ENCODE data around the gene CASQ2. TPM values are rescaled to one million over a fixed set of nuclear protein-coding genes. Genes with fewer than 3 reads are reported as not detected.

Gene CASQ2
- total and polyA plus RNA-seq, 7 experiments from 2014 or later: not detected

GRCh38 chr1:115796036-115796435 lies 27.5 kb upstream of the CASQ2 start:
- no peaks in the 10 kb centered on the region for H3K36me3 Mint-ChIP-seq
- Histone ChIP-seq H3K27me3 (ENCODE audit: control insufficient read depth in 2 of 2, insufficient read depth in 2 of 2, low read length in 2 of 2) (peaks cover 0 to 4% of the 10 kb centered on the region in 2 donors), H3K9me3 (ENCODE audit: control insufficient read depth in 2 of 3, low read length in 3 of 3) (no peaks in the 10 kb centered on the region), H3K4me1 (ENCODE audit: control insufficient read depth in 2 of 2, insufficient read depth in 2 of 2, low read length in 2 of 2) (no peaks in the 10 kb centered on the region), H3K36me3 (ENCODE audit: control insufficient read depth in 2 of 3, insufficient read depth in 3 of 3, low read length in 3 of 3) (no peaks in the 10 kb centered on the region), H3K27ac (ENCODE audit: low read depth, low read length) (no peak overlapping the region), H3K4me3 (ENCODE audit: low read length) (no peak overlapping the region)
- POLR2A ChIA-PET: no interaction called here
- no peak overlapping the region for H3K4me3 Mint-ChIP-seq
- H3K9me3 Mint-ChIP-seq: peaks cover 0 to 2% (median 0%) of the 10 kb centered on the region in 11 donors
- H3K4me1 Mint-ChIP-seq: no peaks in the 10 kb centered on the region
- intact Hi-C loops (cut with micrococcal nuclease): no loop called here
- no peak overlapping the region for H3K27ac Mint-ChIP-seq
- ATAC-seq: no peak
- no peak for DNase-seq
- CTCF ChIA-PET: no interaction called here
- H3K27me3 Mint-ChIP-seq: peaks cover 25 to 51% (median 37%) of the 10 kb centered on the region in 5 donors

DNA sequence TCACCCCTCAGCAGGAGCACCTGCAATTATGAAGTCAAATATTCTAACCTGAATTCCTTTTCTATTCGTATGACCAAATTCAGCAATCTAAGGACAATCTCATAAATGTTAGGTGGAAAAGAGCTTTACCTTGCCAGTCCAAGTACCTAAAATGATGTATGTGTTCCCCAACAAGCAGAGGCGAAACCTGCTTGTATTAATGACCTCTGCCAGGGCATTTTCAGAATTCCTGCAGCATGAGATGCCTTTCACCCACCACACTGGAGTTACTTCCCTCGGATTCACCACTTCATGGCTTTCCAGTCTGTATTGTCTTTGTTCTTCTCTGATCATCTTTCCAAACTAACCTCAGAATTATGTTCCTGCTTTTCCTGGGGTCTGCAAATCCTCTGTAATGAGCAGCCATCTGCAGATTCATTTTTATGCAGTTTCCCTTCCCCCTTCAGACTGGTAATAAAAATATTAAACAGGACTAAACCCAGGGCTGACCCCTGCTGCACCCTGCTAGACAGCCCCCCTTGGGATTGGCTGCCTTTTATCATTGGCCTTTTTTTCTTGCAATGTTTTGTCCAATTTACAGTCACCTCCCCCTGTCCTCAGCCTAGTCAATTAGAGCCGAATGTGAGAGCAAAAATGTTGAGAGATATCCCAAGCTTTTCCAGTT lies 26.6 kb upstream of the CASQ2 start:
- CTCF ChIA-PET: no interaction called here
- ATAC-seq (no peak), DNase-seq (no peak)
- no peaks in the 10 kb centered on the region for H3K4me1 Mint-ChIP-seq
- intact Hi-C loops (cut with micrococcal nuclease): no loop called here
- POLR2A ChIA-PET: no interaction called here
- Histone ChIP-seq H3K4me1 (ENCODE audit: control insufficient read depth in 2 of 2, insufficient read depth in 2 of 2, low read length in 2 of 2) (no peaks in the 10 kb centered on the region), H3K36me3 (ENCODE audit: control insufficient read depth in 2 of 3, insufficient read depth in 3 of 3, low read length in 3 of 3) (no peaks in the 10 kb centered on the region), H3K9me3 (ENCODE audit: control insufficient read depth in 2 of 3, low read length in 3 of 3) (no peaks in the 10 kb centered on the region), H3K27me3 (ENCODE audit: control insufficient read depth in 2 of 2, insufficient read depth in 2 of 2, low read length in 2 of 2) (peaks cover 0 to 4% of the 10 kb centered on the region in 2 donors), H3K4me3 (ENCODE audit: low read length) (no peak overlapping the region), H3K27ac (ENCODE audit: low read depth, low read length) (no peak overlapping the region)
- H3K4me3 Mint-ChIP-seq: no peak overlapping the region
- no peaks in the 10 kb centered on the region for H3K36me3 Mint-ChIP-seq
- no peak overlapping the region for H3K27ac Mint-ChIP-seq
- peaks cover 26 to 54% (median 42%) of the 10 kb centered on the region in 5 donors for H3K27me3 Mint-ChIP-seq
- peaks cover 0 to 2% (median 0%) of the 10 kb centered on the region in 11 donors for H3K9me3 Mint-ChIP-seq

- ATAC-seq (no peak), DNase-seq (no peak)
- peaks cover 0 to 4% of the 10 kb centered on the region in 2 donors for H3K27me3 ChIP-seq (ENCODE audit: control insufficient read depth in 2 of 2, insufficient read depth in 2 of 2, low read length in 2 of 2)
- ChIA-PET CTCF (no interaction called here), POLR2A (no interaction called here)
- no peak overlapping the region for H3K4me3 ChIP-seq (ENCODE audit: low read length)
- no peaks in the 10 kb centered on the region for H3K4me1 ChIP-seq (ENCODE audit: control insufficient read depth in 2 of 2, insufficient read depth in 2 of 2, low read length in 2 of 2)
- intact Hi-C loops (cut with micrococcal nuclease): no loop called here
- no peaks in the 10 kb centered on the region for H3K36me3 ChIP-seq (ENCODE audit: control insufficient read depth in 2 of 3, insufficient read depth in 3 of 3, low read length in 3 of 3)
- no peaks in the 10 kb centered on the region for H3K9me3 ChIP-seq (ENCODE audit: control insufficient read depth in 2 of 3, low read length in 3 of 3)
- H3K4me3 Mint-ChIP-seq: no peak overlapping the region
- peaks cover 23 to 48% (median 40%) of the 10 kb centered on the region in 5 donors for H3K27me3 Mint-ChIP-seq
- no peaks in the 10 kb centered on the region for H3K9me3 Mint-ChIP-seq
- H3K36me3 Mint-ChIP-seq: no peaks in the 10 kb centered on the region
- no peaks in the 10 kb centered on the region for H3K4me1 Mint-ChIP-seq
- H3K27ac ChIP-seq (ENCODE audit: low read depth, low read length): no peak overlapping the region
- no peak overlapping the region for H3K27ac Mint-ChIP-seq
These were observed 24.6 kb upstream of the CASQ2 start for GRCh38 chr1:115793162-115793561.

GRCh38 chr1:115791816-115792215 lies 23.3 kb upstream of the CASQ2 start:
- Histone ChIP-seq H3K36me3 (ENCODE audit: control insufficient read depth in 2 of 3, insufficient read depth in 3 of 3, low read length in 3 of 3) (no peaks in the 10 kb centered on the region), H3K9me3 (ENCODE audit: control insufficient read depth in 2 of 3, low read length in 3 of 3) (no peaks in the 10 kb centered on the region), H3K27ac (ENCODE audit: low read depth, low read length) (no peak overlapping the region), H3K4me3 (ENCODE audit: low read length) (no peak overlapping the region), H3K27me3 (ENCODE audit: control insufficient read depth in 2 of 2, insufficient read depth in 2 of 2, low read length in 2 of 2) (peaks cover 0 to 4% of the 10 kb centered on the region in 2 donors), H3K4me1 (ENCODE audit: control insufficient read depth in 2 of 2, insufficient read depth in 2 of 2, low read length in 2 of 2) (no peaks in the 10 kb centered on the region)
- no peaks in the 10 kb centered on the region for H3K4me1 Mint-ChIP-seq
- no peak for ATAC-seq
- ChIA-PET POLR2A (no interaction called here), CTCF (no interaction called here)
- no peak overlapping the region for H3K27ac Mint-ChIP-seq
- no peaks in the 10 kb centered on the region for H3K36me3 Mint-ChIP-seq
- peaks cover 25 to 43% (median 39%) of the 10 kb centered on the region in 5 donors for H3K27me3 Mint-ChIP-seq
- peaks cover 0 to 8% (median 0%) of the 10 kb centered on the region in 11 donors for H3K9me3 Mint-ChIP-seq
- intact Hi-C loops (cut with micrococcal nuclease): no loop called here
- DNase-seq: no peak
- H3K4me3 Mint-ChIP-seq: no peak overlapping the region

GRCh38 chr1:115790846-115791245 lies 22.3 kb upstream of the CASQ2 start:
- intact Hi-C loops (cut with micrococcal nuclease): no loop called here
- POLR2A ChIA-PET: no interaction called here
- H3K36me3 Mint-ChIP-seq: no peaks in the 10 kb centered on the region
- CTCF ChIA-PET: no interaction called here
- ATAC-seq: no peak
- no peak overlapping the region for H3K27ac Mint-ChIP-seq
- peaks cover 27 to 45% (median 35%) of the 10 kb centered on the region in 5 donors for H3K27me3 Mint-ChIP-seq
- H3K9me3 Mint-ChIP-seq: peaks cover 0 to 11% (median 0%) of the 10 kb centered on the region in 11 donors
- H3K4me1 ChIP-seq (ENCODE audit: control insufficient read depth in 2 of 2, insufficient read depth in 2 of 2, low read length in 2 of 2): no peaks in the 10 kb centered on the region
- no peak for DNase-seq
- H3K4me3 Mint-ChIP-seq: no peak overlapping the region
- H3K27me3 ChIP-seq (ENCODE audit: control insufficient read depth in 2 of 2, insufficient read depth in 2 of 2, low read length in 2 of 2): no peaks in the 10 kb centered on the region
- no peaks in the 10 kb centered on the region for H3K36me3 ChIP-seq (ENCODE audit: control insufficient read depth in 2 of 3, insufficient read depth in 3 of 3, low read length in 3 of 3)
- no peaks in the 10 kb centered on the region for H3K9me3 ChIP-seq (ENCODE audit: control insufficient read depth in 2 of 3, low read length in 3 of 3)
- H3K4me3 ChIP-seq (ENCODE audit: low read length): no peak overlapping the region
- H3K27ac ChIP-seq (ENCODE audit: low read depth, low read length): no peak overlapping the region
- H3K4me1 Mint-ChIP-seq: no peaks in the 10 kb centered on the region

- no peak overlapping the region for H3K27ac Mint-ChIP-seq
- no peaks in the 10 kb centered on the region for H3K4me1 ChIP-seq (ENCODE audit: control insufficient read depth in 2 of 2, insufficient read depth in 2 of 2, low read length in 2 of 2)
- H3K9me3 ChIP-seq (ENCODE audit: control insufficient read depth in 2 of 3, low read length in 3 of 3): no peaks in the 10 kb centered on the region
- ChIA-PET CTCF (interaction anchor here (0.6 kb wide), 2 partner anchors 47 to 170 kb away, joined by 3 read pairs; no protein-coding TSS in a partner anchor), POLR2A (no interaction called here)
- no peaks in the 10 kb centered on the region for H3K36me3 Mint-ChIP-seq
- peaks cover 0 to 11% (median 0%) of the 10 kb centered on the region in 11 donors for H3K9me3 Mint-ChIP-seq
- ATAC-seq (no peak), DNase-seq (no peak)
- no peaks in the 10 kb centered on the region for H3K4me1 Mint-ChIP-seq
- no peaks in the 10 kb centered on the region for H3K27me3 ChIP-seq (ENCODE audit: control insufficient read depth in 2 of 2, insufficient read depth in 2 of 2, low read length in 2 of 2)
- no peak overlapping the region for H3K27ac ChIP-seq (ENCODE audit: low read depth, low read length)
- H3K4me3 ChIP-seq (ENCODE audit: low read length): no peak overlapping the region
- H3K36me3 ChIP-seq (ENCODE audit: control insufficient read depth in 2 of 3, insufficient read depth in 3 of 3, low read length in 3 of 3): no peaks in the 10 kb centered on the region
- peaks cover 26 to 46% (median 32%) of the 10 kb centered on the region in 5 donors for H3K27me3 Mint-ChIP-seq
- intact Hi-C loops (cut with micrococcal nuclease): no loop called here
- no peak overlapping the region for H3K4me3 Mint-ChIP-seq
These were observed 21.8 kb upstream of the CASQ2 start for GRCh38 chr1:115790356-115790755.

DNA sequence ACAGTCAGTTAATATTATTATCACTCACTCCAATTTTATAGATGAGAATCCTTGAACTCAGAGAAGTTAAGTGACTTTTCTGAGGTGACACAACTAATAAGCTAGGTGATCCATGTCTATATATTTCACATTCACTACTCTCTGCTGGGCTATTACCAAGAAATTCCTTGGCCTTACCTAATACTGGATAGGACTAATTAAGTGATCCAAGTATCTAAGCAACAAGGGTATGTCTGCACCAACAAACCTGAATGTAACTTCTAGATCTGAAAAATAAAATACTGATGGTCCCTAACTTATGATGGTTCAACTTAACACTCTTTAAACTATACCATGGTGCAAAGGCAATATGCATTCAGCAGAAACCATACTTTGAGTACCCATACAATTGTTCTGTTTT lies 14.8 kb upstream of the CASQ2 start:
- Mint-ChIP-seq H3K9me3 (peaks cover 0 to 21% (median 7%) of the 10 kb centered on the region in 11 donors), H3K4me3 (no peak overlapping the region), H3K27me3 (peaks cover 26 to 35% (median 34%) of the 10 kb centered on the region in 5 donors), H3K27ac (no peak overlapping the region), H3K36me3 (no peaks in the 10 kb centered on the region), H3K4me1 (no peaks in the 10 kb centered on the region)
- Histone ChIP-seq H3K27me3 (ENCODE audit: control insufficient read depth in 2 of 2, insufficient read depth in 2 of 2, low read length in 2 of 2) (no peaks in the 10 kb centered on the region), H3K36me3 (ENCODE audit: control insufficient read depth in 2 of 3, insufficient read depth in 3 of 3, low read length in 3 of 3) (no peaks in the 10 kb centered on the region), H3K27ac (ENCODE audit: low read depth, low read length) (no peak overlapping the region), H3K4me1 (ENCODE audit: control insufficient read depth in 2 of 2, insufficient read depth in 2 of 2, low read length in 2 of 2) (no peaks in the 10 kb centered on the region), H3K9me3 (ENCODE audit: control insufficient read depth in 2 of 3, low read length in 3 of 3) (no peaks in the 10 kb centered on the region), H3K4me3 (ENCODE audit: low read length) (no peak overlapping the region)
- DNase-seq (no peak), ATAC-seq (no peak)
- CTCF ChIA-PET: no interaction called here
- intact Hi-C loops (cut with micrococcal nuclease): no loop called here
- POLR2A ChIA-PET: no interaction called here

Measured in naive thymus-derived CD4-positive, alpha-beta T cell (primary cell).